SK-N-SH treated with all-trans-retinoic acid at 6 μM for 48 hours (cell line): ENCODE measurements around the gene VCAN.

Experiments used
- ATAC-seq: fragments of 200-7000 bp; cut with Tn5 transposase; 3 replicates; pipeline ENCODE4 v1.9.1; 2020; ENCODE audit warnings: mild to moderate bottlenecking, moderate library complexity
- ARNTL ChIP-seq: fragments of 450-650 bp; formaldehyde crosslinking; IDR thresholded peaks from 2 replicates; pipeline ENCODE4 v1.5.0; 2020; ENCODE audit warnings: low read depth, mild to moderate bottlenecking, moderate library complexity, borderline replicate concordance
- BACH2 ChIP-seq: fragments of 250-450 bp; sonication (Bioruptor Pico); IDR thresholded peaks from 2 replicates; pipeline ENCODE4 v1.9.0; 2021; ENCODE audit warnings: mild to moderate bottlenecking, borderline replicate concordance
- CREB5 ChIP-seq: fragments of 250-450 bp; sonication (Bioruptor Pico); IDR thresholded peaks from 2 replicates; pipeline ENCODE4 v1.5.1; 2020; ENCODE audit warnings: low read depth, mild to moderate bottlenecking, moderate library complexity
- CSDC2 ChIP-seq: fragments of 250-450 bp; sonication (Bioruptor Pico); IDR thresholded peaks from 2 replicates; pipeline ENCODE4 v1.5.0; 2020; ENCODE audit warnings: mild to moderate bottlenecking, moderate library complexity
- CSRNP3 ChIP-seq: fragments of 250-450 bp; sonication (Bioruptor Pico); IDR thresholded peaks from 2 replicates; pipeline ENCODE4 v1.5.1; 2021; ENCODE audit warnings: mild to moderate bottlenecking, moderate library complexity
- ESRRG ChIP-seq: fragments of 250-450 bp; sonication (Bioruptor Pico); IDR thresholded peaks from 2 replicates; pipeline ENCODE4 v1.6.1; 2021; ENCODE audit warnings: mild to moderate bottlenecking
- GLIS3 ChIP-seq: fragments of 250-450 bp; sonication (Bioruptor Pico); IDR thresholded peaks from 2 replicates; pipeline ENCODE4 v1.5.0; 2020; ENCODE audit warnings: mild to moderate bottlenecking, moderate library complexity
- ISL1 ChIP-seq: fragments of 250-450 bp; sonication (Bioruptor Pico); IDR thresholded peaks from 2 replicates; pipeline ENCODE4 v2.1.2; 2022; ENCODE audit warnings: mild to moderate bottlenecking, moderate library complexity
- OSR1 ChIP-seq: fragments of 250-450 bp; sonication (Bioruptor Pico); IDR thresholded peaks from 2 replicates; pipeline ENCODE4 v1.8.0; 2022; ENCODE audit warnings: moderate library complexity, mild to moderate bottlenecking, inconsistent platforms
- PATZ1 ChIP-seq: fragments of 250-450 bp; sonication (Bioruptor Pico); IDR thresholded peaks from 2 replicates; pipeline ENCODE4 v1.8.0; 2020; ENCODE audit warnings: mild to moderate bottlenecking, moderate library complexity, borderline replicate concordance
- POU6F1 ChIP-seq: fragments of 250-450 bp; sonication (Bioruptor Pico); IDR thresholded peaks from 2 replicates; pipeline ENCODE4 v1.8.0; 2021; ENCODE audit warnings: low read depth, mild to moderate bottlenecking, moderate library complexity, borderline replicate concordance
- PPARA ChIP-seq: fragments of 250-450 bp; sonication (Bioruptor Pico); IDR thresholded peaks from 2 replicates; pipeline ENCODE4 v1.5.0; 2020; ENCODE audit warnings: mild to moderate bottlenecking, borderline replicate concordance
- RARB ChIP-seq: fragments of 250-450 bp; sonication (Bioruptor Pico); IDR thresholded peaks from 2 replicates; pipeline ENCODE4 v1.8.0; 2021; ENCODE audit warnings: mild to moderate bottlenecking, moderate library complexity
- SNAI2 ChIP-seq: fragments of 250-450 bp; sonication (Bioruptor Pico); IDR thresholded peaks from 2 replicates; pipeline ENCODE4 v1.5.0; 2020; ENCODE audit warnings: mild to moderate bottlenecking, moderate library complexity
- TCF4 ChIP-seq: fragments of 250-450 bp; sonication (Bioruptor Pico); IDR thresholded peaks from 2 replicates; pipeline ENCODE4 v1.8.0; 2021; ENCODE audit warnings: mild to moderate bottlenecking, moderate library complexity, borderline replicate concordance
- TOX ChIP-seq: fragments of 250-450 bp; sonication (Bioruptor Pico); IDR thresholded peaks from 2 replicates; pipeline ENCODE4 v1.8.0; 2021; ENCODE audit warnings: mild to moderate bottlenecking, moderate library complexity, borderline replicate concordance
- TSHZ2 ChIP-seq: fragments of 250-450 bp; sonication (Bioruptor Pico); IDR thresholded peaks from 2 replicates; pipeline ENCODE4 v1.5.0; 2020; ENCODE audit warnings: mild to moderate bottlenecking, moderate library complexity
- ZFP3 ChIP-seq: fragments of 250-450 bp; sonication (Bioruptor Pico); IDR thresholded peaks from 2 replicates; pipeline ENCODE4 v1.5.0; 2020; ENCODE audit warnings: mild to moderate bottlenecking, moderate library complexity
- ZFP30 ChIP-seq: fragments of 450-650 bp; formaldehyde crosslinking; IDR thresholded peaks from 2 replicates; pipeline ENCODE4 v1.5.0; 2022; ENCODE audit warnings: mild to moderate bottlenecking, moderate library complexity
- ZNF565 ChIP-seq: fragments of 450-650 bp; formaldehyde crosslinking; conservative IDR thresholded peaks from 2 replicates; pipeline ENCODE4 v1.5.0; 2020; ENCODE audit warnings: low read depth, mild to moderate bottlenecking, moderate library complexity
- ZNF70 ChIP-seq: fragments of 450-650 bp; formaldehyde crosslinking; IDR thresholded peaks from 2 replicates; pipeline ENCODE4 v1.5.0; 2020; ENCODE audit warnings: mild to moderate bottlenecking, moderate library complexity

Gene VCAN

GRCh38 chr5:83488271-83488670, 16.7 kb downstream of the VCAN start (continued):
- TF ChIP-seq PATZ1 (no peak), PPARA (CRISPR knock-in tag) (no peak), OSR1 (CRISPR knock-in tag) (no peak), TOX (CRISPR knock-in tag) (no peak), CREB5 (CRISPR knock-in tag) (no peak), ZFP30 (CRISPR knock-in tag) (no peak)

GRCh38 chr5:83488821-83489220, 17.3 kb downstream of the VCAN start:
- TF ChIP-seq ZFP30 (CRISPR knock-in tag) (no peak), CSRNP3 (CRISPR knock-in tag) (no peak), PPARA (CRISPR knock-in tag) (no peak), ZFP3 (CRISPR knock-in tag) (no peak), POU6F1 (no peak), CSDC2 (CRISPR knock-in tag) (no peak), BACH2 (CRISPR knock-in tag) (no peak), TCF4 (CRISPR knock-in tag) (no peak), ESRRG (no peak), ARNTL (no peak), TOX (CRISPR knock-in tag) (no peak), PATZ1 (no peak), ISL1 (CRISPR knock-in tag) (no peak), TSHZ2 (CRISPR knock-in tag) (no peak), ZNF70 (CRISPR knock-in tag) (no peak), SNAI2 (CRISPR knock-in tag) (no peak), ZNF565 (CRISPR knock-in tag) (no peak), CREB5 (CRISPR knock-in tag) (no peak), GLIS3 (CRISPR knock-in tag) (no peak), RARB (no peak)
- ATAC-seq: no peak
